Peyer's patch (tissue), 4 donors: ENCODE results near the gene PDE4B. TPM values are rescaled to one million over a fixed set of nuclear protein-coding genes. Genes with fewer than 3 reads are reported as not detected.

Source experiments
- DNase-seq, 3 donors: peaks; one replicate each; pipeline ENCODE4 v3.0.0-alpha.2; 2017 to 2019
- H3K27ac ChIP-seq, 4 donors: fragments of 200-600 bp; sonication (generic); one replicate each; pipeline ENCODE4 v1.5.1; 2016 to 2019
- H3K27me3 ChIP-seq, 2 donors: fragments of 200-600 bp; sonication (generic); one replicate each; pipeline ENCODE4 v1.5.1; 2019
- H3K36me3 ChIP-seq, 3 donors: fragments of 200-600 bp; sonication (generic); one replicate each; pipeline ENCODE4 v1.5.1; 2016 to 2019
- H3K4me1 ChIP-seq, 4 donors: fragments of 200-600 bp; sonication (generic); one replicate each; pipeline ENCODE4 v1.5.1; 2016 to 2019
- H3K4me3 ChIP-seq, 4 donors: fragments of 200-600 bp; sonication (generic); 1 replicate in 3 of 4; 2 replicates in 1 of 4; pipeline ENCODE4 v1.5.1; 2016 to 2019; ENCODE audit warnings: mild to moderate bottlenecking in 1 of 4
- H3K9me3 ChIP-seq, 4 donors: fragments of 200-600 bp; sonication (generic); one replicate each; pipeline ENCODE4 v1.5.1; 2016 to 2019; ENCODE audit warnings: mild to moderate bottlenecking in 1 of 4
- POLR2A ChIP-seq, 2 donors: fragments of 450-650 bp; IDR thresholded peaks; one replicate each; pipeline ENCODE4 v1.5.1; 2017; ENCODE audit warnings: antibody characterized with exemption in 2 of 2, mild to moderate bottlenecking in 2 of 2, moderate library complexity in 2 of 2
- total RNA-seq, 4 donors: library from RNA; depleted of rRNA; stranded (reverse); fragments of >200 nt; gene quantifications; one replicate each; pipeline ENCODE4 v1.1.0, GENCODE V29; 2016
- TF ChIP-seq, protein P1 (sequence below), 6 experiments: fragments of 450-650 bp in 4 of 6; fragments of 200-600 bp in 2 of 6; sonication (generic) in 1 of 6; IDR thresholded peaks; one replicate each; pipeline ENCODE4 v1.5.1; 2017 to 2019; ENCODE audit warnings: antibody characterized with exemption in 6 of 6, mild to moderate bottlenecking in 3 of 6, moderate library complexity in 1 of 6

The PDE4B gene
- total RNA-seq, 4 donors from 2014 or later: 2.1 to 96.6 (median 9.6) TPM

GRCh38 chr1:66396212-66396890 is 603.7 kb downstream of the PDE4B start:
- peak overlapping the region in 2 of 4 donors; percentile 28 to 57 for H3K27ac ChIP-seq

GRCh38 chr1:66397192-66397591 is 604.5 kb downstream of the PDE4B start:
- Histone ChIP-seq H3K27me3 (no peaks in the 10 kb centered on the region), H3K36me3 (no peaks in the 10 kb centered on the region), H3K27ac (peak overlapping the region in 1 of 4 donors; percentile 57), H3K9me3 (no peaks in the 10 kb centered on the region), H3K4me3 (no peak overlapping the region), H3K4me1 (peaks cover 0 to 16% (median 2%) of the 10 kb centered on the region in 4 donors)
- no peak for TF ChIP-seq POLR2A (IDR thresholded peaks at IDR 0.05)
- TF ChIP-seq, protein P1, sequence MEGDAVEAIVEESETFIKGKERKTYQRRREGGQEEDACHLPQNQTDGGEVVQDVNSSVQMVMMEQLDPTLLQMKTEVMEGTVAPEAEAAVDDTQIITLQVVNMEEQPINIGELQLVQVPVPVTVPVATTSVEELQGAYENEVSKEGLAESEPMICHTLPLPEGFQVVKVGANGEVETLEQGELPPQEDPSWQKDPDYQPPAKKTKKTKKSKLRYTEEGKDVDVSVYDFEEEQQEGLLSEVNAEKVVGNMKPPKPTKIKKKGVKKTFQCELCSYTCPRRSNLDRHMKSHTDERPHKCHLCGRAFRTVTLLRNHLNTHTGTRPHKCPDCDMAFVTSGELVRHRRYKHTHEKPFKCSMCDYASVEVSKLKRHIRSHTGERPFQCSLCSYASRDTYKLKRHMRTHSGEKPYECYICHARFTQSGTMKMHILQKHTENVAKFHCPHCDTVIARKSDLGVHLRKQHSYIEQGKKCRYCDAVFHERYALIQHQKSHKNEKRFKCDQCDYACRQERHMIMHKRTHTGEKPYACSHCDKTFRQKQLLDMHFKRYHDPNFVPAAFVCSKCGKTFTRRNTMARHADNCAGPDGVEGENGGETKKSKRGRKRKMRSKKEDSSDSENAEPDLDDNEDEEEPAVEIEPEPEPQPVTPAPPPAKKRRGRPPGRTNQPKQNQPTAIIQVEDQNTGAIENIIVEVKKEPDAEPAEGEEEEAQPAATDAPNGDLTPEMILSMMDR (IDR thresholded peaks at IDR 0.05): no peak
- no peak for DNase-seq

More at GRCh38 chr1:66396212-66396890, 603.7 kb downstream of the PDE4B start:
- DNase-seq: no peak
- TF ChIP-seq POLR2A (IDR thresholded peaks at IDR 0.05): no peak
- TF ChIP-seq, protein P1 (IDR thresholded peaks at IDR 0.05): no peak
- Histone ChIP-seq H3K27me3 (no peaks in the 10 kb centered on the region), H3K9me3 (no peaks in the 10 kb centered on the region), H3K4me1 (peaks cover 0 to 16% (median 2%) of the 10 kb centered on the region in 4 donors), H3K4me3 (no peak overlapping the region), H3K36me3 (no peaks in the 10 kb centered on the region)

- Histone ChIP-seq H3K36me3 (no peaks in the 10 kb centered on the region), H3K4me1 (peaks cover 0 to 27% (median 5%) of the 10 kb centered on the region in 4 donors), H3K9me3 (no peaks in the 10 kb centered on the region), H3K27me3 (no peaks in the 10 kb centered on the region), H3K4me3 (no peak overlapping the region), H3K27ac (no peak overlapping the region)
- no peak for DNase-seq
- no peak for TF ChIP-seq POLR2A (IDR thresholded peaks at IDR 0.05)
- TF ChIP-seq, protein P1 (IDR thresholded peaks at IDR 0.05): no peak
Observed at GRCh38 chr1:66399888-66400529, 607.3 kb downstream of the PDE4B start.

- Histone ChIP-seq H3K36me3 (no peaks in the 10 kb centered on the region), H3K27me3 (no peaks in the 10 kb centered on the region), H3K27ac (peak overlapping the region in 1 of 4 donors; percentile 73), H3K4me1 (peaks cover 0 to 27% (median 3%) of the 10 kb centered on the region in 4 donors), H3K4me3 (no peak overlapping the region), H3K9me3 (no peaks in the 10 kb centered on the region)
- no peak for DNase-seq
- TF ChIP-seq POLR2A (IDR thresholded peaks at IDR 0.05): no peak
- TF ChIP-seq, protein P1 (IDR thresholded peaks at IDR 0.05): no peak
Observed at GRCh38 chr1:66400660-66401059, 608.0 kb downstream of the PDE4B start.

- TF ChIP-seq, protein P1 (IDR thresholded peaks at IDR 0.05): no peak
- no peak for TF ChIP-seq POLR2A (IDR thresholded peaks at IDR 0.05)
- Histone ChIP-seq H3K4me3 (no peak overlapping the region), H3K27me3 (no peaks in the 10 kb centered on the region), H3K36me3 (no peaks in the 10 kb centered on the region), H3K4me1 (peaks cover 0 to 27% (median 3%) of the 10 kb centered on the region in 4 donors), H3K9me3 (no peaks in the 10 kb centered on the region), H3K27ac (peak overlapping the region in 1 of 4 donors; percentile 73)
- no peak for DNase-seq
Observed at GRCh38 chr1:66401244-66401643, 608.5 kb downstream of the PDE4B start.
